Measurements from ENCODE around the gene SOX10.
"Not testable (repeated sequence)": the region's sequence is repeated elsewhere in the genome, so short reads cannot be mapped to it uniquely, and the experiment has no call there.

The SOX10 gene

DNA sequence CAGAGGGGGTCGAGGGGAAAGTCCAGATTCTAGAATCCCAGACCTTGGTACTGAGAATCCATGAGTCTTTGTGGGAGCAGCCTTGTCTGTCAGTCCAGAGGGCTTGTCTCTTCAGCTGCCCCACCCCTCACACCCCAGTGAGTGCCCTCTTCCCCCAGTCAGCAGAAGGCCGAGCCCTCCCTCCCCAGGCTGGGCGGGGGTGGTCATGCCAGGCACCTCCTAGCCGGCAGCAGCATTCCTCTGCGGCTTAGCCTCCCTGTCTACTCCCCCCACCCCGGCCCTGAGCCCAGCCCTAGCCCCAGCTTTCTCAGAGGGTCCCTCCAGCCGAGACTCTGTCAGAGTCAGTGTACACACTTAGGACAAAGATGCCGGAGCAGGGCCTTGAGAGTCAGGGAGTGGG is 4.6 kb downstream of the SOX10 start:
- Histone ChIP-seq H3K4me2 (ENCODE audit: low read length) (no peak overlapping the region), H3K4me1 (ENCODE audit: low read length) (no peaks in the 10 kb centered on the region), H4K20me1 (ENCODE audit: insufficient read depth, low read length) (no peaks in the 10 kb centered on the region), H3K27me3 (ENCODE audit: low read depth, low read length) (no peaks in the 10 kb centered on the region), H3K9ac (ENCODE audit: low read length) (no peak overlapping the region), H3K9me3 (ENCODE audit: insufficient read depth, low read length) (no peaks in the 10 kb centered on the region), H3K4me3 (ENCODE audit: low read length) (no peak overlapping the region), H3K79me2 (ENCODE audit: low read length) (no peaks in the 10 kb centered on the region), H3K36me3 (replicated peaks; ENCODE audit: low read depth, low read length) (no peaks in the 10 kb centered on the region), H2AFZ (ENCODE audit: low read depth, low read length) (no peak overlapping the region), H3K27ac (ENCODE audit: low read length) (no peak overlapping the region)
- TF ChIP-seq, protein P1, sequence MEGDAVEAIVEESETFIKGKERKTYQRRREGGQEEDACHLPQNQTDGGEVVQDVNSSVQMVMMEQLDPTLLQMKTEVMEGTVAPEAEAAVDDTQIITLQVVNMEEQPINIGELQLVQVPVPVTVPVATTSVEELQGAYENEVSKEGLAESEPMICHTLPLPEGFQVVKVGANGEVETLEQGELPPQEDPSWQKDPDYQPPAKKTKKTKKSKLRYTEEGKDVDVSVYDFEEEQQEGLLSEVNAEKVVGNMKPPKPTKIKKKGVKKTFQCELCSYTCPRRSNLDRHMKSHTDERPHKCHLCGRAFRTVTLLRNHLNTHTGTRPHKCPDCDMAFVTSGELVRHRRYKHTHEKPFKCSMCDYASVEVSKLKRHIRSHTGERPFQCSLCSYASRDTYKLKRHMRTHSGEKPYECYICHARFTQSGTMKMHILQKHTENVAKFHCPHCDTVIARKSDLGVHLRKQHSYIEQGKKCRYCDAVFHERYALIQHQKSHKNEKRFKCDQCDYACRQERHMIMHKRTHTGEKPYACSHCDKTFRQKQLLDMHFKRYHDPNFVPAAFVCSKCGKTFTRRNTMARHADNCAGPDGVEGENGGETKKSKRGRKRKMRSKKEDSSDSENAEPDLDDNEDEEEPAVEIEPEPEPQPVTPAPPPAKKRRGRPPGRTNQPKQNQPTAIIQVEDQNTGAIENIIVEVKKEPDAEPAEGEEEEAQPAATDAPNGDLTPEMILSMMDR (IDR thresholded peaks at IDR 0.05; ENCODE audit: low read depth, low read length): no peak
- TF ChIP-seq EZH2phosphoT487 (IDR thresholded peaks at IDR 0.05; ENCODE audit: low read depth): no peak

- Histone ChIP-seq H3K4me1 (ENCODE audit: low read length) (no peaks in the 10 kb centered on the region), H3K9ac (ENCODE audit: low read length) (no peak overlapping the region), H2AFZ (ENCODE audit: low read depth, low read length) (no peak overlapping the region), H3K79me2 (ENCODE audit: low read length) (no peaks in the 10 kb centered on the region), H4K20me1 (ENCODE audit: insufficient read depth, low read length) (no peaks in the 10 kb centered on the region), H3K27me3 (ENCODE audit: low read depth, low read length) (no peaks in the 10 kb centered on the region), H3K9me3 (ENCODE audit: insufficient read depth, low read length) (no peaks in the 10 kb centered on the region), H3K36me3 (replicated peaks; ENCODE audit: low read depth, low read length) (no peaks in the 10 kb centered on the region), H3K4me3 (ENCODE audit: low read length) (no peak overlapping the region), H3K27ac (ENCODE audit: low read length) (no peak overlapping the region), H3K4me2 (ENCODE audit: low read length) (no peak overlapping the region)
- TF ChIP-seq, protein P1 (IDR thresholded peaks at IDR 0.05; ENCODE audit: low read depth, low read length): no peak
- no peak for TF ChIP-seq EZH2phosphoT487 (IDR thresholded peaks at IDR 0.05; ENCODE audit: low read depth)
Measured at GRCh38 chr22:37976547-37976946, 7.8 kb downstream of the SOX10 start.

DNA sequence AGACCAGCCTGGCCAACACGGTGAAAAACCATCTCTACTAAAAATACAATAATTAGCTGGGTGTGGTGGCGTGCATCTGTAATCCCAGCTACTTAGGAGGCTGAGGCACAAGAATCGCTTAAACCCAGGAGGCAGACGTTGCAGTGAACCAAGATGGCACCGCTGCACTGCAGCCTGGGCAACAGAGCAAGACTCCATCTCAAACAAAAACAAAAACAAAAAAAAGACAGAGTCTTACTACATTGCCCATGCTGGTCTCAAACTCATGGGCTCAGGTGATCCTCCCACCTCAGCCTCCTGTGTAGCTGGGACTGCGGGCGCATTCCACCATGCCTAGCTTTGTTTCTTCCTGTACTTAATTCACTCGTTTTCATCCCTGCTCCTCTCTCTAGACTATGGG is 8.3 kb downstream of the SOX10 start:
- H3K79me2 ChIP-seq (ENCODE audit: low read length); H2AFZ ChIP-seq (ENCODE audit: low read depth, low read length); H3K36me3 ChIP-seq (replicated peaks; ENCODE audit: low read depth, low read length); H3K27ac ChIP-seq (ENCODE audit: low read length); H3K4me1 ChIP-seq (ENCODE audit: low read length); H4K20me1 ChIP-seq (ENCODE audit: insufficient read depth, low read length); H3K4me2 ChIP-seq (ENCODE audit: low read length); H3K4me3 ChIP-seq (ENCODE audit: low read length); H3K9me3 ChIP-seq (ENCODE audit: insufficient read depth, low read length); H3K27me3 ChIP-seq (ENCODE audit: low read depth, low read length); H3K9ac ChIP-seq (ENCODE audit: low read length): not testable (repeated sequence)

GRCh38 chr22:37975153-37975552 is 9.2 kb downstream of the SOX10 start:
- H3K9me3 ChIP-seq (ENCODE audit: insufficient read depth, low read length): no peaks in the 10 kb centered on the region
- no peaks in the 10 kb centered on the region for H3K27me3 ChIP-seq (ENCODE audit: low read depth, low read length)
- no peaks in the 10 kb centered on the region for H3K79me2 ChIP-seq (ENCODE audit: low read length)
- H3K27ac ChIP-seq (ENCODE audit: low read length): no peak overlapping the region
- no peak overlapping the region for H3K4me3 ChIP-seq (ENCODE audit: low read length)
- no peak overlapping the region for H3K4me2 ChIP-seq (ENCODE audit: low read length)
- no peaks in the 10 kb centered on the region for H3K36me3 ChIP-seq (replicated peaks; ENCODE audit: low read depth, low read length)
- TF ChIP-seq, protein P1 (IDR thresholded peaks at IDR 0.05; ENCODE audit: low read depth, low read length): no peak
- H3K4me1 ChIP-seq (ENCODE audit: low read length): no peaks in the 10 kb centered on the region
- no peak overlapping the region for H2AFZ ChIP-seq (ENCODE audit: low read depth, low read length)
- H3K9ac ChIP-seq (ENCODE audit: low read length): no peak overlapping the region
- H4K20me1 ChIP-seq (ENCODE audit: insufficient read depth, low read length): no peaks in the 10 kb centered on the region
